B cell (primary cell): ENCODE measurements around the gene MTG2.

ENCODE experiments used
- EZH2 ChIP-seq: IDR thresholded peaks from 2 replicates; pipeline ENCODE4 v1.6.1; 2012; ENCODE audit warnings: borderline replicate concordance, low read depth, mild to moderate bottlenecking, moderate library complexity, low read length; ENCODE audit not compliant: insufficient read depth, poor library complexity, severe bottlenecking
- TF ChIP-seq, protein P1 (sequence below): fragments of 200-600 bp; IDR thresholded peaks from one replicate; pipeline ENCODE4 v1.8.0; 2022; ENCODE audit warnings: antibody characterized with exemption, mild to moderate bottlenecking

DNA sequence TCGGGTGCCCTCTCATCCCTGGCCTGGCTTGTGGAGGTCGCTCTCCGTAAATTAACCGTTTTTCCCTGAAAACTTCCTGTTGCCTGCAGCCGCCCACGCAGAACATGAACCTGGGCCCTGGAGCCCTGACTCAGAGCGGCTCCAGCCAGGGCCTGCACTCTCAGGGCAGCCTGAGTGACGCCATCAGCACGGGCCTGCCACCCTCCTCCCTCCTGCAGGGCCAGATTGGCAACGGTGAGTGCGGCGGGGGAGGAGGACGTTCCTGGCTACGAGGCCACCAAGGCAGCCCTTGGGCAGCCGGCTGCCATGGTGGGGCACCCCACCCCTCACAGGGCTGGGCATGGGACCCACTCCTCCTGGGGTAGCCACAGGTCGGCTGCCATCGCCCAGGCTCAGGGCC is 21.5 kb upstream of the MTG2 start:
- TF ChIP-seq, protein P1, sequence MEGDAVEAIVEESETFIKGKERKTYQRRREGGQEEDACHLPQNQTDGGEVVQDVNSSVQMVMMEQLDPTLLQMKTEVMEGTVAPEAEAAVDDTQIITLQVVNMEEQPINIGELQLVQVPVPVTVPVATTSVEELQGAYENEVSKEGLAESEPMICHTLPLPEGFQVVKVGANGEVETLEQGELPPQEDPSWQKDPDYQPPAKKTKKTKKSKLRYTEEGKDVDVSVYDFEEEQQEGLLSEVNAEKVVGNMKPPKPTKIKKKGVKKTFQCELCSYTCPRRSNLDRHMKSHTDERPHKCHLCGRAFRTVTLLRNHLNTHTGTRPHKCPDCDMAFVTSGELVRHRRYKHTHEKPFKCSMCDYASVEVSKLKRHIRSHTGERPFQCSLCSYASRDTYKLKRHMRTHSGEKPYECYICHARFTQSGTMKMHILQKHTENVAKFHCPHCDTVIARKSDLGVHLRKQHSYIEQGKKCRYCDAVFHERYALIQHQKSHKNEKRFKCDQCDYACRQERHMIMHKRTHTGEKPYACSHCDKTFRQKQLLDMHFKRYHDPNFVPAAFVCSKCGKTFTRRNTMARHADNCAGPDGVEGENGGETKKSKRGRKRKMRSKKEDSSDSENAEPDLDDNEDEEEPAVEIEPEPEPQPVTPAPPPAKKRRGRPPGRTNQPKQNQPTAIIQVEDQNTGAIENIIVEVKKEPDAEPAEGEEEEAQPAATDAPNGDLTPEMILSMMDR: no peak
- TF ChIP-seq EZH2: no peak
